ENCODE measurements around the gene CCM2.
A peak's percentile ranks its signal among the peaks of the same experiment; 100 is the strongest.
"Not testable (repeated sequence)": the region's sequence is repeated elsewhere in the genome, so short reads cannot be mapped to it uniquely, and the experiment has no call there.

Gene CCM2

GRCh38 chr7:45007106-45007505 lies 7.1 kb downstream of the CCM2 start:
- DNase-seq = no peak

- DNase-seq = peak in 1 of 2 donors; percentile 33
Observed at GRCh38 chr7:45007571-45008328, 7.7 kb downstream of the CCM2 start.

- peak in 1 of 2 donors; percentile 44 for DNase-seq
Observed at GRCh38 chr7:45013465-45013967, 13.5 kb downstream of the CCM2 start.

DNA sequence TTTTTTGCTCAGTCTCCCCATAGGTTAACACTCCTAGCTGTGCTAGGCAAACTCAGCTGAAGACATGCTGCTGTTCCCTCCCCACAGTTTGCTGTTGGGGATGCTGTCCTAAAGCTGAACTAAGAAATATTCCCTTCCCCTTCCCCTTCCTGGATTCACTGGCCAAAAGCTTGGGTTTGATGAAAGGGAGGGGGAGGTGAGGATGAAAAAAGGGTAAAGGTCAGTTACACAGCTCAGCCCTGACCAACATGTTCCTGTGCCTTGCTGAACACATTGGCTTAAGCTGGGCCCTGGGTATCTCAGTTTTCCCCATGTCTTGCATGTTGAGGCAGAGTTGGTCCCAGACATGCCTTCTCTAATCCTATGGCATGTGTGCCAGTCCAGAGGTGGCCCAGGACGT lies 15.3 kb downstream of the CCM2 start:
- DNase-seq = no peak

DNA sequence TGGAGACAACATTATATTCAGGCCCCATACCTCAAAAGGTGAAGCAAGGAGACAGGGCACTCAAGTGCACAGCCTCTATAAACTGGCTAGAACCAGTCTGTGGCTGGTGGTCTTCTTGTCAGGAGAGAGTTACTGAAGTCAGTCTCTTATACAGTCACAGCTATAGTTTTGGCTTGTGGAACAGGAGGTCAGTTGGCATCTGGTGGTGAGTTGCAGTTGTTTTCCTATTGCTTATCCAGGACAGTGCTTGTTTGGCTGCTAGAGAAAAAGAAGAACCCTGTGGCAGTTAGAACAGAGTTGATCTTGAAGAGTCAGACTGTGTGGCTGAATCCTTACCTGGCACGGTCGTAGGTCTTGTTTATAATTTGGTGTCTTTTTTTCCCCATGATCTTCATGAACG lies 17.3 kb downstream of the CCM2 start:
- no peak for DNase-seq

- DNase-seq = no peak
Observed at GRCh38 chr7:45020915-45021314, 20.9 kb downstream of the CCM2 start.

GRCh38 chr7:45021604-45022296 lies 21.7 kb downstream of the CCM2 start:
- DNase-seq = no peak

- no peak for DNase-seq
Observed at GRCh38 chr7:45024126-45024744, 24.2 kb downstream of the CCM2 start.

GRCh38 chr7:45025473-45025872 lies 25.5 kb downstream of the CCM2 start:
- not testable (repeated sequence) for DNase-seq

- no peak for DNase-seq
Observed at GRCh38 chr7:45026013-45026412, 26.0 kb downstream of the CCM2 start.

DNA sequence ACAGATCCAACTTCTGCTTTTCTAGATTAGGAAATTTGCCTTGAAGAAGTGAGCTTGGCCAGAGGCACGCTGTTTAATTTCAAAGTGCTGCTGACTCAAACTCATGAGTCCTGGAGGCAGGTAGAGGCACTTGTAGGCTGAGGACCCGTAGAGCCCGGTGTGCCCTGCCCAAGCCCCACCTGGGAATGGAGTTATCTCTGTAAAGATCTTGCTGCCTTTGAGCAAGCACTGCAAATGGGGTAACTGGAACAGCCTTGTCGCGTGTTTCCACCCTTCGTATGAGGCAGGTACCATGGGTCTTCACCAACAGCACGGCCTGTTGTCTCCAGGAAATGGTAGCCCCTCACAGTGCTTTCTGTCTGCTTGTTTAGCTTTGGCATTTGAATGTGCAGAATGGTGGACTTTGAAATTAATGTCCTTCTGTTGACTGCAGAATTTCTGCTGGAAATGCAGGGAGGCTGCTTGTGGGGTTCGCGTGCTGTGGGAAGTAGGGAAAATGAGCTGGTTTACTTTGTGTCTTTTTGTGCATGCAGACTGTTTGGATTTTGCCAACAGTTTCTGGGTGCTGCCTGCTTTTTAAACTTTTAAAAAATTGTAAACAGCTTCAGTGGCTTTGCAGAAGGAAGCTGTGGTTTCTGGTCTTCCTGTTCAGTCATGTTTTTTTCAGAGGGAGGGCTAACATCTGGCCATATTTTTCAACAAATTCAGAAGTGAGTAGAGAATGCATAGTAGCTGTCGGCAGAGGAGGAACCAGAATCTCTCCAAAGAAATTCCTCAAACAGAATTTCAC lies 27.2 kb downstream of the CCM2 start:
- peak; percentile 28 to 62 for DNase-seq

DNA sequence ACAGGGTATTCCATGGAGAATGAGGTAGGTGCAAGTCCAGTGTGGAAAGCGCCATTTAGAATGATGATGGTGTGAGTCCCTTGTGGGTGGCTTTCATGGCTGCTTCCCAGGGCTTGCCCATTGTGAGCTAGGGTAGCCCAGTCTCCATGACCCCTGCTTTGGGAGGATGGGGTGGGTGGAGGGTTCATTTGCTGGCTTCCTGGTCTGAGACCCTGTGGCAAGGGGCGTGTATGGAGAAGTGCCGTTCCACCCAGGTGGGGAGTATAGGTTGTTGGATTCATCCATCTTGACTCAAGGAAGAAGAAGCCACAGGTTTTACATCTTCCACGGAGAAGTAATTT lies 27.7 kb downstream of the CCM2 start:
- no peak for DNase-seq

GRCh38 chr7:45028138-45028919 lies 28.3 kb downstream of the CCM2 start:
- no peak for DNase-seq

DNA sequence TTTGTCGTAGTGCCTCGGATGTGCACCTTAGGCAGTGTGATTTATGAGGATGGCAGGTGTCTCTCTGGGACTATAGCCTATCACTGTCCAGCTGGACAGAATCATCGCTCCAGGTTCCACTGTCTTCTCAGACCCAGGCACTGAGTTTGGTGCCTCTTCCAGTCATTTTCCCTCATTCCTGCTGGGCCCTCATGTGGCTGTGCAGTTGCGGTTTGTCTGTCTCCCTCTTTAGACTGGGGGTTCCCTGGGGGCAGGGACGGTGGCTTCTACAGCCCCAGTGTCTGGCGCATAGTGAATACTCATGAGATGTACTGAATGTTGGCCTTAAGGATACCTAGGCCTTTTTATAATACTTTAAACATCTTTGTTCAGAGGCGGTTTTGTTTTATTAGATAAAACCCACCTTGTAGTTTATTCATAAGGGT lies 28.9 kb downstream of the CCM2 start:
- no peak for DNase-seq

GRCh38 chr7:45031829-45032228 lies 31.8 kb downstream of the CCM2 start:
- no peak for DNase-seq

DNA sequence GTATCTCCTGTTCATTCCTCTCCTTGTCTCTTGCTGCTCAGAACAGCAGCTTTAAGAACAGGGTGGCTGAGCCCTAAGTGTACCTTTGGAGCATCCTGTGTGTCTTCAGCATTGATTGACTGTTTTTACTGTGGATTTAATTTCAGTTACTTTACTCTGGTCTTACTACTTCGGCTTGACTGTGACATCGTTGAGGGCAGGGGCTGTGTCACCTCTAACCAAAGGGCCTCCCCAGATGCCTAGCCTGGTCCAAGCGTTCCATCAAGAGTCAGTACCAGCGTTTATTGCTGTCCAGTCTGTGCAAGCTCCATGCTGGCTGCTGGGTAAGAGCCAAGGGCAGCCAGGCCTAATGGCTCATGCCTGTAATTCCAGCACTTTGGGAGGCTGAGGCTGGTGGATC lies 32.4 kb downstream of the CCM2 start:
- DNase-seq = no peak

DNA sequence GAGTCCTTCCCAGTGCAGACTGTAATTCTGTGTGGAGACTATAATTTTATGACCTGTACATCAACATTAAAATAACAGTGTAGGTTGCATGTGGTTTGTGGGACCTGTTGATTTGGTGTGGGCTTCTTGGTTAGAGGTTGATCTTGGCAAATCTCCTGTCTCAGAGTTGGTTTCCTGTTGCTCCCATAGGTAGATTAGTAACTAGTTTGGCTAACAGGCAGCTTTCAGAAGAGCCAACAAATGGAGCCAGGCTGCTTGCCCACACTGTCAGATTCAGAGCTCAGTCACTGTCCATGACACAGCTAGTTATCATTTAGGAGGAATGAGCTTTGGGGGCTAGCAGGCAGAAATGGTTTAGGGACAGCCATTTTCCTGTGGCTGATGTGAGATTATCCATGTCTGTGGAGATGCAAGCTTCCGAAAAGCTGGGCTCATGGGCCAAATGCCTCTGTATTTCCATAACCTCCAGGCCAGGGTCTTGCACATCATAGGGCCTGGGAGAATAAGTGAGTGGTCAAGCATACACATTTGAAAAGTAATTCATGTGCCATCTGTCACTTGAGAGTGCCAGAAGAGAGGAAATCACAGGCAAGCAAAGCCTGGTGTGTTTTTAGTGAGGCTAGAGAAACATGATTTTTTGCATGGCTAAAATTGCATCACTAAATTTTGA lies 33.4 kb downstream of the CCM2 start:
- no peak for DNase-seq

- DNase-seq = no peak
Observed at GRCh38 chr7:45033931-45034290, 33.9 kb downstream of the CCM2 start.

GRCh38 chr7:45034710-45035109 lies 34.7 kb downstream of the CCM2 start:
- DNase-seq = not testable (repeated sequence)

- DNase-seq = no peak
Observed at GRCh38 chr7:45035371-45035770, 35.4 kb downstream of the CCM2 start.

GRCh38 chr7:45035893-45036292 lies 35.9 kb downstream of the CCM2 start:
- no peak for DNase-seq

DNA sequence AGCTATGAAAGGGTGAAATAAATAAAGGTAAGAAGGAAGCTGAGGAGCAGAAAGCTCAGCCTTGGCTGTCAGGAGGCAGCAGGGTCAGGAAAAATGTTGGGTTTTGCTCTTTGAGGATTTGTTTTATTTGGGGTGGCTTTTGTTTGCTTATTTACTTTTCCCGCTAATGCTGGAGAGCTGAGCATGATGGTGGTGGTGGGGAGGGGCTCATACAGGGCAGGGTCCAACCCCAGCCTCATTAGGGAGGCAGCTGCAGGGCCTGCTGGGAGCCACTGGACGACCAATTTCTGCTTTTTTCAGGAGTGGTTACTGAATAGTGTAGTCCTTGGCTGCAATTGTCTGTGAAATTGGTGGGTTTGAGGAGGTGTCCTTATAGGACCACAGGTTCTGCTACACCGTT lies 36.3 kb downstream of the CCM2 start:
- no peak for DNase-seq

All from CD4-positive, alpha-beta T cell treated with Interleukin-1 beta for 1 hour (primary cell).